KOPT-K1 (cell line): ENCODE measurements around the gene DSCAML1.
"Not testable (repeated sequence)": the region's sequence is repeated elsewhere in the genome, so short reads cannot be mapped to it uniquely, and the experiment has no call there.

Source experiments
- H3K27ac ChIP-seq: fragments of 200-600 bp; sonication (generic); 2 replicates; pipeline ENCODE4 v1.5.1; 2016; ENCODE audit warnings: antibody characterized with exemption, mild to moderate bottlenecking, low read depth, low read length; ENCODE audit not compliant: poor library complexity, severe bottlenecking
- H3K36me3 ChIP-seq: fragments of 200-600 bp; sonication (generic); 2 replicates; pipeline ENCODE4 v1.5.1; 2017; ENCODE audit warnings: antibody characterized with exemption, mild to moderate bottlenecking, low read length, moderate library complexity; ENCODE audit not compliant: insufficient read depth
- H3K9me3 ChIP-seq: fragments of 200-600 bp; sonication (generic); 2 replicates; pipeline ENCODE4 v1.5.1; 2017; ENCODE audit warnings: antibody characterized with exemption, low read length, mild to moderate bottlenecking; ENCODE audit not compliant: insufficient read depth, poor library complexity, severe bottlenecking

The DSCAML1 gene

GRCh38 chr11:117410861-117411710 lies 385.9 kb downstream of the DSCAML1 start:
- peaks cover 5% of the 10 kb centered on the region for H3K9me3 ChIP-seq
- no peaks in the 10 kb centered on the region; the same call in 1 of the 2 replicates for H3K36me3 ChIP-seq
- no peak overlapping the region for H3K27ac ChIP-seq

GRCh38 chr11:117410238-117410637 lies 386.8 kb downstream of the DSCAML1 start:
- peaks cover 2% of the 10 kb centered on the region; the same call in 1 of the 2 replicates for H3K36me3 ChIP-seq
- no peak overlapping the region for H3K27ac ChIP-seq
- H3K9me3 ChIP-seq: peaks cover 13% of the 10 kb centered on the region

- no peak overlapping the region for H3K27ac ChIP-seq
- peaks cover 18% of the 10 kb centered on the region for H3K9me3 ChIP-seq
- H3K36me3 ChIP-seq: peaks cover 9% of the 10 kb centered on the region; the same call in 1 of the 2 replicates
Observed at GRCh38 chr11:117409511-117409910, 387.5 kb downstream of the DSCAML1 start.

- H3K9me3 ChIP-seq: peaks cover 18% of the 10 kb centered on the region
- peaks cover 9% of the 10 kb centered on the region; the same call in 1 of the 2 replicates for H3K36me3 ChIP-seq
- H3K27ac ChIP-seq: no peak overlapping the region
Observed at GRCh38 chr11:117408356-117408755, 388.7 kb downstream of the DSCAML1 start.

- H3K36me3 ChIP-seq: peaks cover 9% of the 10 kb centered on the region; the same call in 1 of the 2 replicates
- no peak overlapping the region for H3K27ac ChIP-seq
- peaks cover 18% of the 10 kb centered on the region for H3K9me3 ChIP-seq
Observed at GRCh38 chr11:117407016-117407415, 390.0 kb downstream of the DSCAML1 start.

GRCh38 chr11:117405898-117406297 lies 391.1 kb downstream of the DSCAML1 start:
- H3K9me3 ChIP-seq: peaks cover 18% of the 10 kb centered on the region
- not testable (repeated sequence) for H3K27ac ChIP-seq, H3K36me3 ChIP-seq

GRCh38 chr11:117399100-117399840 lies 397.7 kb downstream of the DSCAML1 start:
- peaks cover 22% of the 10 kb centered on the region for H3K9me3 ChIP-seq
- H3K27ac ChIP-seq: not testable (repeated sequence)
- H3K36me3 ChIP-seq: peaks cover 45% of the 10 kb centered on the region

GRCh38 chr11:117398618-117399017 lies 398.4 kb downstream of the DSCAML1 start:
- Histone ChIP-seq H3K9me3 (peaks cover 22% of the 10 kb centered on the region), H3K36me3 (peaks cover 51% of the 10 kb centered on the region)
- not testable (repeated sequence) for H3K27ac ChIP-seq

- H3K9me3 ChIP-seq: peaks cover 22% of the 10 kb centered on the region
- peaks cover 65% of the 10 kb centered on the region for H3K36me3 ChIP-seq
- no peak overlapping the region for H3K27ac ChIP-seq
Observed at GRCh38 chr11:117396970-117397369, 400.0 kb downstream of the DSCAML1 start.

GRCh38 chr11:117395476-117395875 lies 401.5 kb downstream of the DSCAML1 start:
- Histone ChIP-seq H3K36me3 (peaks cover 77% of the 10 kb centered on the region), H3K9me3 (peaks cover 22% of the 10 kb centered on the region), H3K27ac (no peak overlapping the region)

- H3K9me3 ChIP-seq: peaks cover 22% of the 10 kb centered on the region
- H3K27ac ChIP-seq: no peak overlapping the region
- peaks cover 78% of the 10 kb centered on the region for H3K36me3 ChIP-seq
Observed at GRCh38 chr11:117394221-117394925, 402.6 kb downstream of the DSCAML1 start.

- peaks cover 69% of the 10 kb centered on the region for H3K36me3 ChIP-seq
- peaks cover 10% of the 10 kb centered on the region for H3K9me3 ChIP-seq
- no peak overlapping the region for H3K27ac ChIP-seq
Observed at GRCh38 chr11:117392979-117393378, 404.0 kb downstream of the DSCAML1 start.

- no peak overlapping the region for H3K27ac ChIP-seq
- H3K9me3 ChIP-seq: peaks cover 1% of the 10 kb centered on the region
- H3K36me3 ChIP-seq: peaks cover 60% of the 10 kb centered on the region
Observed at GRCh38 chr11:117392001-117392690, 404.9 kb downstream of the DSCAML1 start.

- peaks cover 51% of the 10 kb centered on the region; the same call in 1 of the 2 replicates for H3K36me3 ChIP-seq
- no peak overlapping the region for H3K27ac ChIP-seq
- H3K9me3 ChIP-seq: no peaks in the 10 kb centered on the region
Observed at GRCh38 chr11:117391181-117391580, 405.8 kb downstream of the DSCAML1 start.
